GM12878 (cell line): ENCODE measurements around the gene SRP54. TPM values are rescaled to one million over a fixed set of nuclear protein-coding genes. Genes with fewer than 3 reads are reported as not detected.

ENCODE experiments used
- BACH1 ChIP-seq: fragments of 450-650 bp; IDR thresholded peaks from 2 replicates; pipeline ENCODE4 v1.6.1; 2017; ENCODE audit warnings: mild to moderate bottlenecking, borderline replicate concordance
- BRCA1 ChIP-seq: IDR thresholded peaks from 2 replicates; pipeline ENCODE4 v1.6.1; 2011; ENCODE audit warnings: low read depth, low read length, improper control_type of control experiment
- CHD2 ChIP-seq: IDR thresholded peaks from 2 replicates; pipeline ENCODE4 v1.6.1; 2011; ENCODE audit warnings: low read depth, low read length, improper control_type of control experiment, borderline replicate concordance
- CREB1 ChIP-seq: IDR thresholded peaks from 2 replicates; pipeline ENCODE4 v1.6.1; 2012; ENCODE audit warnings: low read depth, mild to moderate bottlenecking, inconsistent platforms
- CREM ChIP-seq: IDR thresholded peaks from 2 replicates; pipeline ENCODE4 v1.6.1; 2014; ENCODE audit warnings: antibody characterized with exemption, low read depth
- EP300 ChIP-seq, 2 experiments: fragments of 150-350 bp in 1 of 2; IDR thresholded peaks; 2 replicates each; pipeline ENCODE4 v1.6.1; 2011 to 2012; ENCODE audit warnings: low read depth in 2 of 2, low read length in 2 of 2, borderline replicate concordance in 1 of 2, improper control_type of control experiment in 1 of 2, inconsistent platforms in 1 of 2; ENCODE audit not compliant: control insufficient read depth in 1 of 2
- ETV6 ChIP-seq, 2 experiments: fragments of 450-650 bp in 1 of 2; IDR thresholded peaks in 1 of 2; conservative IDR thresholded peaks in 1 of 2; 2 replicates each; pipeline ENCODE4 v1.6.1; 2014; ENCODE audit warnings: antibody characterized with exemption in 1 of 2, borderline replicate concordance in 1 of 2, low read depth in 1 of 2, mild to moderate bottlenecking in 1 of 2, moderate library complexity in 1 of 2
- HCFC1 ChIP-seq: fragments of 150-350 bp; IDR thresholded peaks from 2 replicates; pipeline ENCODE4 v1.6.1; 2014; ENCODE audit warnings: low read length
- HDAC2 ChIP-seq: fragments of 200-600 bp; sonication (generic); IDR thresholded peaks from 2 replicates; pipeline ENCODE4 v1.6.1; 2017
- IRF4 ChIP-seq: IDR thresholded peaks from 2 replicates; pipeline ENCODE4 v1.6.1; 2011; ENCODE audit warnings: low read depth, low read length
- MTA2 ChIP-seq: fragments of 450-650 bp; IDR thresholded peaks from 2 replicates; pipeline ENCODE4 v1.6.1; 2016; ENCODE audit warnings: low read depth, mild to moderate bottlenecking, moderate library complexity
- MTA3 ChIP-seq: IDR thresholded peaks from 2 replicates; pipeline ENCODE4 v1.6.1; 2012; ENCODE audit warnings: low read length, inconsistent platforms, borderline replicate concordance
- NBN ChIP-seq: fragments of 450-650 bp; IDR thresholded peaks from 2 replicates; pipeline ENCODE4 v1.6.1; 2016
- NFYA ChIP-seq: IDR thresholded peaks from 2 replicates; pipeline ENCODE4 v1.6.1; 2011; ENCODE audit warnings: low read depth, mild to moderate bottlenecking, low read length, improper control_type of control experiment, borderline replicate concordance
- NR2C2 ChIP-seq: IDR thresholded peaks from 2 replicates; pipeline ENCODE4 v1.6.1; 2011; ENCODE audit warnings: borderline replicate concordance, low read depth; ENCODE audit not compliant: control insufficient read depth, insufficient read length
- RCOR1 ChIP-seq: conservative IDR thresholded peaks from 2 replicates; pipeline ENCODE4 v1.6.1; 2012; ENCODE audit warnings: low read depth, low read length, improper control_type of control experiment
- SMARCA5 ChIP-seq: fragments of 450-650 bp; IDR thresholded peaks from 2 replicates; pipeline ENCODE4 v1.6.1; 2017; ENCODE audit warnings: mild to moderate bottlenecking
- SP1 ChIP-seq: IDR thresholded peaks from one replicate; pipeline ENCODE4 v1.6.1; 2011; ENCODE audit warnings: low read depth, low read length
- SUPT20H ChIP-seq: IDR thresholded peaks from 2 replicates; pipeline ENCODE4 v1.6.1; 2011; ENCODE audit warnings: low read depth, mild to moderate bottlenecking, low read length, moderate library complexity, borderline replicate concordance; ENCODE audit not compliant: control insufficient read depth
- USF1 ChIP-seq: IDR thresholded peaks from 2 replicates; pipeline ENCODE4 v1.6.1; 2011; ENCODE audit warnings: borderline replicate concordance, low read depth, mild to moderate bottlenecking, moderate library complexity, mixed read lengths, low read length; ENCODE audit not compliant: insufficient read depth; ENCODE audit errors: extremely low read length
- ZNF217 ChIP-seq: fragments of 450-650 bp; IDR thresholded peaks from 2 replicates; pipeline ENCODE4 v1.6.1; 2017; ENCODE audit warnings: antibody characterized with exemption, mild to moderate bottlenecking
- polyA plus RNA-seq, 11 experiments: library from polyadenylated mRNA; depleted of rRNA in 4 of 11; unstranded in 6 of 11; stranded (reverse) in 5 of 11; fragments of >200 nt; fragmentation: Nextera tagmentation in 4 of 11; fragmentation: Illumina TruSeq in 1 of 11; extraction: Ambion mirVana in 4 of 11; extraction: Trizol in 1 of 11; gene quantifications; 1 replicate in 1 of 11; 2 replicates in 10 of 11; pipeline versions ENCODE4 v1.2.1 to v1.2.3, GENCODE V29; 2011 to 2016; ENCODE audit warnings: inconsistent platforms in 2 of 11, missing spikeins in 2 of 11, low read depth in 1 of 11
- total RNA-seq, 4 experiments: library from RNA; depleted of rRNA in 3 of 4; stranded (reverse); fragments of >200 nt in 3 of 4; fragmentation: Illumina TruSeq in 1 of 4; extraction: Trizol in 1 of 4; gene quantifications; 2 replicates each; pipeline versions ENCODE4 v1.2.1 to v1.2.3, GENCODE V29; 2013 to 2021
- TF ChIP-seq, protein P1 (sequence below): fragments of 450-650 bp; IDR thresholded peaks from 2 replicates; pipeline ENCODE4 v1.6.1; 2017; ENCODE audit warnings: borderline replicate concordance
- TF ChIP-seq, protein P2 (sequence below): IDR thresholded peaks from 2 replicates; pipeline ENCODE4 v1.6.1; 2011; ENCODE audit warnings: borderline replicate concordance, low read depth, mild to moderate bottlenecking, moderate library complexity, low read length; ENCODE audit not compliant: insufficient read depth, poor library complexity, severe bottlenecking
- TF ChIP-seq, protein P3 (sequence below): fragments of 450-650 bp; IDR thresholded peaks from 2 replicates; pipeline ENCODE4 v1.6.1; 2016; ENCODE audit warnings: mild to moderate bottlenecking
- TF ChIP-seq, protein P4 (sequence below): IDR thresholded peaks from 2 replicates; pipeline ENCODE4 v1.6.1; 2011; ENCODE audit warnings: low read depth, mild to moderate bottlenecking, low read length, moderate library complexity, borderline replicate concordance; ENCODE audit errors: extremely low read depth

The SRP54 gene
- total and polyA plus RNA-seq, 10 of the 15 experiments (the other 5 are each of a cell fraction or from before 2014, with no cell fraction given), result 54.1 to 130 (median 72.3) TPM

- TF ChIP-seq ETV6 (conservative IDR thresholded peaks at IDR 0.05 in 1 of 2, IDR thresholded peaks at IDR 0.05 in 1 of 2; ENCODE audit: borderline replicate concordance in 1 of 2, low read depth in 1 of 2) (peak in 1 of 2 experiments; percentile 3; a peak in 1 of 4 replicates), BACH1 (0 out of 2 replicates have a peak, but pooled peaks have one; percentile 34), SMARCA5 (no peak), HDAC2 (no peak), SP1 (no peak), NFYA (no peak), EP300 (IDR thresholded peaks at IDR 0.05; ENCODE audit: borderline replicate concordance in 1 of 2, control insufficient read depth in 1 of 2, low read depth in 2 of 2, low read length in 2 of 2) (peak in 1 of 2 experiments; percentile 44; a peak in 2 of 4 replicates), MTA3 (no peak; the same call in 1 of the 2 replicates), MTA2 (peak; percentile 87), IRF4 (peak; percentile 67), HCFC1 (no peak; the same call in none of the 2 replicates), RCOR1 (0 out of 2 replicates have a peak, but pooled peaks have one; percentile 17), NR2C2 (peak; percentile 76), SUPT20H (no peak), BRCA1 (no peak), USF1 (peak; percentile 78), CHD2 (peak; percentile 52; the same call in 1 of the 2 replicates), NBN (peak; percentile 94), CREM (peak; percentile 87), ZNF217 (no peak), CREB1 (peak; percentile 96)
- TF ChIP-seq, protein P1, sequence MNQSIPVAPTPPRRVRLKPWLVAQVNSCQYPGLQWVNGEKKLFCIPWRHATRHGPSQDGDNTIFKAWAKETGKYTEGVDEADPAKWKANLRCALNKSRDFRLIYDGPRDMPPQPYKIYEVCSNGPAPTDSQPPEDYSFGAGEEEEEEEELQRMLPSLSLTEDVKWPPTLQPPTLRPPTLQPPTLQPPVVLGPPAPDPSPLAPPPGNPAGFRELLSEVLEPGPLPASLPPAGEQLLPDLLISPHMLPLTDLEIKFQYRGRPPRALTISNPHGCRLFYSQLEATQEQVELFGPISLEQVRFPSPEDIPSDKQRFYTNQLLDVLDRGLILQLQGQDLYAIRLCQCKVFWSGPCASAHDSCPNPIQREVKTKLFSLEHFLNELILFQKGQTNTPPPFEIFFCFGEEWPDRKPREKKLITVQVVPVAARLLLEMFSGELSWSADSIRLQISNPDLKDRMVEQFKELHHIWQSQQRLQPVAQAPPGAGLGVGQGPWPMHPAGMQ, result no peak
- TF ChIP-seq, protein P2, sequence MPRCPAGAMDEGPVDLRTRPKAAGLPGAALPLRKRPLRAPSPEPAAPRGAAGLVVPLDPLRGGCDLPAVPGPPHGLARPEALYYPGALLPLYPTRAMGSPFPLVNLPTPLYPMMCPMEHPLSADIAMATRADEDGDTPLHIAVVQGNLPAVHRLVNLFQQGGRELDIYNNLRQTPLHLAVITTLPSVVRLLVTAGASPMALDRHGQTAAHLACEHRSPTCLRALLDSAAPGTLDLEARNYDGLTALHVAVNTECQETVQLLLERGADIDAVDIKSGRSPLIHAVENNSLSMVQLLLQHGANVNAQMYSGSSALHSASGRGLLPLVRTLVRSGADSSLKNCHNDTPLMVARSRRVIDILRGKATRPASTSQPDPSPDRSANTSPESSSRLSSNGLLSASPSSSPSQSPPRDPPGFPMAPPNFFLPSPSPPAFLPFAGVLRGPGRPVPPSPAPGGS, result no peak
- TF ChIP-seq, protein P3, sequence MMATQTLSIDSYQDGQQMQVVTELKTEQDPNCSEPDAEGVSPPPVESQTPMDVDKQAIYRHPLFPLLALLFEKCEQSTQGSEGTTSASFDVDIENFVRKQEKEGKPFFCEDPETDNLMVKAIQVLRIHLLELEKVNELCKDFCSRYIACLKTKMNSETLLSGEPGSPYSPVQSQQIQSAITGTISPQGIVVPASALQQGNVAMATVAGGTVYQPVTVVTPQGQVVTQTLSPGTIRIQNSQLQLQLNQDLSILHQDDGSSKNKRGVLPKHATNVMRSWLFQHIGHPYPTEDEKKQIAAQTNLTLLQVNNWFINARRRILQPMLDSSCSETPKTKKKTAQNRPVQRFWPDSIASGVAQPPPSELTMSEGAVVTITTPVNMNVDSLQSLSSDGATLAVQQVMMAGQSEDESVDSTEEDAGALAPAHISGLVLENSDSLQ, result peak; percentile 82
- TF ChIP-seq, protein P4, sequence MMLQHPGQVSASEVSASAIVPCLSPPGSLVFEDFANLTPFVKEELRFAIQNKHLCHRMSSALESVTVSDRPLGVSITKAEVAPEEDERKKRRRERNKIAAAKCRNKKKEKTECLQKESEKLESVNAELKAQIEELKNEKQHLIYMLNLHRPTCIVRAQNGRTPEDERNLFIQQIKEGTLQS, result peak; percentile 29; the same call in 1 of the 2 replicates
Measured at GRCh38 chr14:34982421-34983147, at the start of gene SRP54 (continued).
